ENCODE results near the gene BMP4.

The BMP4 gene

DNA sequence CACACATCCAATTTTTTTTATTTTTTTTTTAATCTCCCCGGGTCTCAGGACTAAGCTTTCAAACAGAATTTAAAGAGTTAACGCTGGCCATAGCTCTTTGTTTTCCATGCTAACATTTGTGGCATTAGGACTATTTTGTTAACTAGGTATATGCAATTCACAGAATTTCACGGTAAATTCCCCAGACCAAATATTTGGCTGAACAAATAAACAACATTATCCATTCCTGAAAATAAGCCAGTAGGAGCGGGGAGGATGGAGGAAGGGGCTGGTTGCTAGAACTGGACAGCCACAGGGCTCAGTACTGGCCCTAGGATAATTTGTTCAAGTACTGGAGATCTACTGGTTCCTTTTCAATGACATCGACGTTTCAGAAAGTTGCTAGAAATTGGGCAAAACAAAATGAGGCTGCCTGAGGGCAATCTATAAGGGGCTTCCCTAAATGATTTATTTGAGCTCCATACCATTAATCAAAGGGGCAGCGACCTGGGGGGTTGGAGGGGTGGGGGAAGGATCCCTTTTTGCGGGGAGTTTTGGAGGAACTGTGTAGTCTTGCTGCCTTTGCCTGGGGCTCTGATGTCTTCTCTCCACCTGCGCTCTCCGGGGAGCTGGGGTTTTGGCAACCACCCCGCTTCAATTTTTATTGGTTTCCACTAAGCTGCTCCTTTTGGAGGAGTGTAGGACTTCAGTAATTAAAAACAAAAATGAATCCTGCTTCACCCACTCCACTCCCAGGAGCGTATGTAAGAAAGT is 9.0 kb downstream of the BMP4 start:
- Histone ChIP-seq H3K36me3 (ENCODE audit: control insufficient read depth in 5 of 5, insufficient read depth in 5 of 5, low read length in 5 of 5) (peaks cover 0 to 19% (median 16%) of the 10 kb centered on the region in 5 donors), H3K4me1 (ENCODE audit: control insufficient read depth in 5 of 5, insufficient read depth in 5 of 5, low read length in 5 of 5) (peaks cover 2 to 21% (median 19%) of the 10 kb centered on the region in 5 donors), H3K9me3 (ENCODE audit: control insufficient read depth in 5 of 5, low read length in 5 of 5) (no peaks in the 10 kb centered on the region), H3K27me3 (ENCODE audit: control insufficient read depth in 5 of 5, insufficient read depth in 4 of 5, low read length in 5 of 5) (peaks cover 0 to 13% (median 6%) of the 10 kb centered on the region in 5 donors), H3K9ac (ENCODE audit: low read length in 5 of 5) (no peak overlapping the region), H3K4me3 (ENCODE audit: low read depth in 1 of 5, low read length in 5 of 5) (no peak overlapping the region), H3K27ac (ENCODE audit: low read depth, low read length) (no peak overlapping the region)

DNA sequence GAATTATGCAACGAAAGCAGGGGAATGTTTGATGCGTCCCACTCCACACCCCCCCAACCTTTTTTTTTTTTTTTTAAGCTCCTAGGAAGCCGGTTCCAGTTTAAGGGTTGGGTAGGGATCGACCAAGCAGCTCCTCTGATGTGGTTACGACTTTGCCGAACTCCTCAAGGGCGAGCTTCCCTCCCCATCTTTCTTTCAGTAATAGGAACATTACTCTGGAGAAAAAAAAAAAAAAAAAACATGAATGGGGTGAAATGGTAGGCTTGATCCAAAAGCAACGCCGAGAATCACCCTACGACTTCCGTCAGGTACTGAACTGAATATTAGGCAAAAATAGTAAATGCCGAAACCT is 9.6 kb downstream of the BMP4 start:
- Histone ChIP-seq H3K36me3 (ENCODE audit: control insufficient read depth in 5 of 5, insufficient read depth in 5 of 5, low read length in 5 of 5) (peaks cover 0 to 19% (median 16%) of the 10 kb centered on the region in 5 donors), H3K27ac (ENCODE audit: low read depth, low read length) (no peak overlapping the region), H3K9ac (ENCODE audit: low read length in 5 of 5) (no peak overlapping the region), H3K27me3 (ENCODE audit: control insufficient read depth in 5 of 5, insufficient read depth in 4 of 5, low read length in 5 of 5) (peaks cover 0 to 13% (median 6%) of the 10 kb centered on the region in 5 donors), H3K4me1 (ENCODE audit: control insufficient read depth in 5 of 5, insufficient read depth in 5 of 5, low read length in 5 of 5) (peaks cover 2 to 15% (median 14%) of the 10 kb centered on the region in 5 donors), H3K4me3 (ENCODE audit: low read depth in 1 of 5, low read length in 5 of 5) (no peak overlapping the region), H3K9me3 (ENCODE audit: control insufficient read depth in 5 of 5, low read length in 5 of 5) (no peaks in the 10 kb centered on the region)

DNA sequence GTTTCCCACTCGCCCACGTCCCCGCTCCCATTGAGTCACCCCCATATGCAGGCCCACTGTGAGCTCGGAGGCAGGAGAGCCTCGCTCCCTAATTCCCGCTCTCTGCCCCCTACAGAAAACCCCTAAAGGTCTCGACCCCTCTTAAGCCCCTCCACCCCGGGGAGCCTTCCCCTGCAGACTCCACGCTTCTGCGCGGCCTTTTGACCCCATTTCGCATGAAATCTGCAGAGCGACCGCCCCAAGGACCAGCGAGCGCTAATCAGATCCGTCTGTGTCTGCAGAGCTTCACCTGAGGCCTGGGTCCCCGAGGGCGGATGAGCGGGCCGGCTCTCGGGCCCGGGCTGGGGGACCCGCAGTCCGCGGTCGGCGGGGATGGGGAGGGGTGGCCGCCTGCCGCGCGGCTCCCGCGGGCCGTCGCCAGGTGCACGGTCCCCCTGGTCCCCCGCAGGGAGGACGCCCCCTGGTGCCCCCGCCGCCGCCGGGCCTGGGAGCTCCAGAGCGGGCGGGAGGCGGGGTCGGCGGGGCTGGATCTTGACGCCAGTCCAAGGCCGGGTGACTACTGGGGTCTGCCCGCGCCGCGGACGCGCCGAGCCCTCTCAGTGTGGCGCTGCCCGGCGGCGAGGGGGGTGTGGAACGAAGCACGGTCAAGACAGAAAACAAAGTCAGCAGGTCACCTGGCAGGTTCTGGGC is 10.1 kb downstream of the BMP4 start:
- Histone ChIP-seq H3K27me3 (ENCODE audit: control insufficient read depth in 5 of 5, insufficient read depth in 4 of 5, low read length in 5 of 5) (peaks cover 0 to 10% (median 3%) of the 10 kb centered on the region in 5 donors), H3K36me3 (ENCODE audit: control insufficient read depth in 5 of 5, insufficient read depth in 5 of 5, low read length in 5 of 5) (peaks cover 0 to 19% (median 14%) of the 10 kb centered on the region in 5 donors), H3K4me3 (ENCODE audit: low read depth in 1 of 5, low read length in 5 of 5) (no peak overlapping the region), H3K27ac (ENCODE audit: low read depth, low read length) (no peak overlapping the region), H3K9me3 (ENCODE audit: control insufficient read depth in 5 of 5, low read length in 5 of 5) (no peaks in the 10 kb centered on the region), H3K4me1 (ENCODE audit: control insufficient read depth in 5 of 5, insufficient read depth in 5 of 5, low read length in 5 of 5) (peaks cover 0 to 10% (median 8%) of the 10 kb centered on the region in 5 donors), H3K9ac (ENCODE audit: low read length in 5 of 5) (no peak overlapping the region)

DNA sequence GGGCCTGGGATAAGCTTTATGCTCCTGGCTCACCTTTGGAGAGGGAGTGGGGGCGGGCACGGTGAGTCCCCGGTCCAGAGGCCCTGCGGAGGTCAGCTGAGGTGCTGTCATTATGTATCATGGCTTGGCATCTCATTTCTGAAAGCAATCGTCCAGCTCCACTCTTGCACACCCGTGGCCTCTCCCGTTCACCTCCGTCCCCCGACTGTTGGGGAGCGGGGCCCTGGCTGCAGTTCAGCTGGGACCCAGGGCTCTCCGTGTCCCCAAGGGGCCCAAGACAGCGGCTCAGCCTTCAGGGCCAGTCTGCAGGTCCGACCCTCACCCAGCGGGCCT is 10.6 kb downstream of the BMP4 start:
- Histone ChIP-seq H3K9ac (ENCODE audit: low read length in 5 of 5) (no peak overlapping the region), H3K27ac (ENCODE audit: low read depth, low read length) (no peak overlapping the region), H3K9me3 (ENCODE audit: control insufficient read depth in 5 of 5, low read length in 5 of 5) (no peaks in the 10 kb centered on the region), H3K27me3 (ENCODE audit: control insufficient read depth in 5 of 5, insufficient read depth in 4 of 5, low read length in 5 of 5) (peaks cover 0 to 8% (median 3%) of the 10 kb centered on the region in 5 donors), H3K4me3 (ENCODE audit: low read depth in 1 of 5, low read length in 5 of 5) (no peak overlapping the region), H3K36me3 (ENCODE audit: control insufficient read depth in 5 of 5, insufficient read depth in 5 of 5, low read length in 5 of 5) (peaks cover 0 to 19% (median 14%) of the 10 kb centered on the region in 5 donors), H3K4me1 (ENCODE audit: control insufficient read depth in 5 of 5, insufficient read depth in 5 of 5, low read length in 5 of 5) (peaks cover 0 to 5% (median 3%) of the 10 kb centered on the region in 5 donors)

DNA sequence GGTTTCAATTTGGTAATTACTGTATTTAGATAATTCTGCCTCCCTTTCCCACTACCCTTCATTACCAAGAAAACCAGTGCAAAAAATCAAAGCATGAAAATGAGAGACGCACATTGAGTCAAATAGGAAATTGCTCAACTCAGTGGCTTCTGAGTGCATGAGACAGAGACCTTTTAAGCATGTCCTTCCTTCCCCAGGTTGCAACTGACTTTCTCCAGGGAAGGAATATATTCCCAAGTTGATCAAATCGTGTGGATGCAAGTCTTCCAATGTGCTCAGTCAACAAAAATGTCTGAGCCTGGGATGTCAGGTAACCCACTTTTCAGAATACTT is 12.9 kb downstream of the BMP4 start:
- peaks cover 0 to 8% (median 3%) of the 10 kb centered on the region in 5 donors for H3K27me3 ChIP-seq (ENCODE audit: control insufficient read depth in 5 of 5, insufficient read depth in 4 of 5, low read length in 5 of 5)
- no peak overlapping the region for H3K4me3 ChIP-seq (ENCODE audit: low read depth in 1 of 5, low read length in 5 of 5)
- H3K4me1 ChIP-seq (ENCODE audit: control insufficient read depth in 5 of 5, insufficient read depth in 5 of 5, low read length in 5 of 5): peaks cover 0 to 2% (median 0%) of the 10 kb centered on the region in 5 donors
- H3K27ac ChIP-seq (ENCODE audit: low read depth, low read length): no peak overlapping the region
- H3K36me3 ChIP-seq (ENCODE audit: control insufficient read depth in 5 of 5, insufficient read depth in 5 of 5, low read length in 5 of 5): no peaks in the 10 kb centered on the region
- no peak overlapping the region for H3K9ac ChIP-seq (ENCODE audit: low read length in 5 of 5)
- H3K9me3 ChIP-seq (ENCODE audit: control insufficient read depth in 5 of 5, low read length in 5 of 5): no peaks in the 10 kb centered on the region

DNA sequence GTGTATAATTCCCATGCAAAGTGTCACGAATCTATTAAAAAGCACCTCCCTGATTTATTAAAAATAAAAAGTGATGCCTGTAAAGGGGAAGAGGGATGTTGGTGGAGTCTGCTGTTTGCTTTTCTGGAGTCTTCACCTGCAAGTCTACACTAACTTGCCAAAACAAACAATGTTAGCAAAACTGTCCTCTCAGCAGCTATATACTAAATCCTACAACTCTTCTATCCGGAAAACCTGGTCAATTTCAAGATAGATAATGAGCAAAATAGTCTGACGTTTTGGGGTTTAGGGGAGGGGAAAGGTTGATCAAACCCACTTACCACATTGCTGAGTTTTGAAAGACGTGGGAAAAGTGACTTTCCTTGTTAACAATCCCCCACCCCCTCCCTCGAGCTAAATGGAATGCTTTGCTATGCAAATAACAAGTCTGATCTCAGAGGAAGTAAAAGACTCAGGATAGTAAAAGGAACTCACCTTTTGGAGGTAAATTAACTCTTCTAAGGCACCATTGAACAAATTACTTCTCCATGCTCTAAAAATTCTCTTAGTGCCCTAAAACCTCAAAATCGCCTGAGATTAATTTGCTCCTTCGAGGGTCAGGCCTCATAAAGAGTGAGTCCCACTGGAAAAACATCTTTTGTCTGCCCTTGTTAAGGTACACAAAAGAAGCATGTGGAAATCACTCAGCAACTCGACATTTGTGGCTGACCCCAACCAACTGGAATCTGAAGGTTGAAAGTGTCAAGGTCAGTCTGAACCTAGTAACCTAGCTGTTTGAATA is 13.5 kb downstream of the BMP4 start:
- Histone ChIP-seq H3K27ac (ENCODE audit: low read depth, low read length) (no peak overlapping the region), H3K9ac (ENCODE audit: low read length in 5 of 5) (no peak overlapping the region), H3K36me3 (ENCODE audit: control insufficient read depth in 5 of 5, insufficient read depth in 5 of 5, low read length in 5 of 5) (no peaks in the 10 kb centered on the region), H3K9me3 (ENCODE audit: control insufficient read depth in 5 of 5, low read length in 5 of 5) (no peaks in the 10 kb centered on the region), H3K4me1 (ENCODE audit: control insufficient read depth in 5 of 5, insufficient read depth in 5 of 5, low read length in 5 of 5) (peaks cover 0 to 2% (median 0%) of the 10 kb centered on the region in 5 donors), H3K27me3 (ENCODE audit: control insufficient read depth in 5 of 5, insufficient read depth in 4 of 5, low read length in 5 of 5) (peaks cover 0 to 8% (median 3%) of the 10 kb centered on the region in 5 donors), H3K4me3 (ENCODE audit: low read depth in 1 of 5, low read length in 5 of 5) (no peak overlapping the region)

DNA sequence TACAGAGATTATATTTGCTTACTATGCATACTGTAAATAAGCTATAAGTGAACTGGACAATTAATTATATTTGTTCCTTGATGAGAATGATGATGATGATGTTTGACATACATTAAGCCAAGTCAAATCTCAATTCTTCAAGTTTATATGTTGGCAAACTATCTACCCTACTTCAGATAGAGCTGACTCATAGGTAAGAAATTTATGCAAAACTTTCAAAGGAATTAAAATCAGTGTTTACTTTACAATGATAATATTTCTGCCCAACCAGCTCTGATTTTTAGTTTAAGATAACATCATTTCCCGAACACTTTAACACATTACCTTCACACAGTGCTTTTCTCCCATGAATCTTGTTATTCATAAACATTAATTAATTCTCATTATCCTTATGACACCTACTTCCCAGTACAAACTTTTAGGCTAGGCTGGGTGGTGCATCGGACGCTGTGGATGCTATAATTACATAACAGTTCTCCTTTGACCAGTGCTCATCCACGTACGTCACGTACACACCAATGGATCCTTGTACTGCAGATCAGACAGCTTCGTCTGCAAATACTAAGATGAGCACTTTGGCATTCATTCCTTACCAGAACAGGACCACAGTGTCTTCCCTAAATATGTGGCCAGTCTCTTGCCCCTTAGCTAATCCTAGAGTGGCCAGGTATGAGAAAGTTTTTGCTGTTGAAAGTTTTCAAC is 18.3 kb downstream of the BMP4 start:
- H3K4me3 ChIP-seq (ENCODE audit: low read depth in 1 of 5, low read length in 5 of 5): no peak overlapping the region
- no peak overlapping the region for H3K9ac ChIP-seq (ENCODE audit: low read length in 5 of 5)
- H3K27ac ChIP-seq (ENCODE audit: low read depth, low read length): no peak overlapping the region
- H3K27me3 ChIP-seq (ENCODE audit: control insufficient read depth in 5 of 5, insufficient read depth in 4 of 5, low read length in 5 of 5): no peaks in the 10 kb centered on the region
- peaks cover 0 to 4% (median 0%) of the 10 kb centered on the region in 5 donors for H3K9me3 ChIP-seq (ENCODE audit: control insufficient read depth in 5 of 5, low read length in 5 of 5)
- no peaks in the 10 kb centered on the region for H3K36me3 ChIP-seq (ENCODE audit: control insufficient read depth in 5 of 5, insufficient read depth in 5 of 5, low read length in 5 of 5)
- H3K4me1 ChIP-seq (ENCODE audit: control insufficient read depth in 5 of 5, insufficient read depth in 5 of 5, low read length in 5 of 5): peaks cover 0 to under 1% (median 0%) of the 10 kb centered on the region in 5 donors

DNA sequence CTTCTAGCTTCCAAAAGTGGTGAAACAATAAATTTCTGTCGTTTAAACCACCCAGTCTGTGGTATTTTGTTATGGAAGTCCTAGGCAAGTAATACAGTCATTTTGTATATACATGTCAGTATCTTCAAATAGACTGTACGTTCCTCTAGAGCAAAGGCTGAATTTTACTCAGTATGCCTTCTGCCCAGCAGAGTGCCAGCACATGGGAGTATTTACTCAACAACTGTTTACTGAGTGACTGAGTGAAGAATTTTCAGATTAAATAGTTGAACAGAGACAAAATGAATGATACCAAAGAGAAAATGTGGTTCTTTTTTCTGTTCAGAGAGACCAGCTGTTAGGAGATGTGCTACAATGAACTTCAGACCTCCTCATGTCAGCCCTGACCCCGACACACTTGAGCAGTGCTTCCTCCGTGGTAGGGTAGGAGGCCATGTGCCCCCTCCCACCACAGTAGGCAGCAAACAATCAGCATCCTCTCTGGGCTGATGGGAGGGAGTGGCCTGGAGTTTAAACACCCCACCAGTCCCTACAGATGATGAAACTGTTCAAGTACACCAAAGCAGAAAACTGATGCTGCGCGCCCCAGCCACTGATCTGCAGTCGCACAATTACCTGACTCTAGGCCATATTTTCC is 21.7 kb downstream of the BMP4 start:
- H3K27ac ChIP-seq (ENCODE audit: low read depth, low read length): no peak overlapping the region
- H3K9ac ChIP-seq (ENCODE audit: low read length in 5 of 5): no peak overlapping the region
- H3K36me3 ChIP-seq (ENCODE audit: control insufficient read depth in 5 of 5, insufficient read depth in 5 of 5, low read length in 5 of 5): no peaks in the 10 kb centered on the region

DNA sequence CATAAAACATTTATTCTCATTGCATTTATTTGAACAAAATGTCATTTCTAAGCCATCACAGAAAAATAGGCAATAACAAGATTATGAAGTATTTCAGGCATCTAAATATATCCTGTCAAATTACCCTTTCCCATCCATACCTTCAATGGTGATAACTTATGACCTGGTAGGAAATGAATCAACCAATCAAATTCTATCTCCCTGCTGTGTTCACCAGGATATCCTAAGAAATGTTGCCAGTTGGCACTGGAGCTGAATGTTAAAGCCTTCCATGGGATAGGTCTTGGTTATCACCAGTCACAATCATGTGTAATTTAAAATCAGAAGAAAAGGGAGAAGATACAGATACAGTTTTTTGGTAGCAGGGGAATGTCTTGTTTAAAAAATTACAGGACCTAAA is 23.7 kb downstream of the BMP4 start:
- H3K36me3 ChIP-seq (ENCODE audit: control insufficient read depth in 5 of 5, insufficient read depth in 5 of 5, low read length in 5 of 5): no peaks in the 10 kb centered on the region
- no peaks in the 10 kb centered on the region for H3K27me3 ChIP-seq (ENCODE audit: control insufficient read depth in 5 of 5, insufficient read depth in 4 of 5, low read length in 5 of 5)
- H3K9ac ChIP-seq (ENCODE audit: low read length in 5 of 5): no peak overlapping the region
- H3K9me3 ChIP-seq (ENCODE audit: control insufficient read depth in 5 of 5, low read length in 5 of 5): peaks cover 0 to 4% (median 0%) of the 10 kb centered on the region in 5 donors
- no peak overlapping the region for H3K27ac ChIP-seq (ENCODE audit: low read depth, low read length)
- peaks cover 0 to 2% (median 0%) of the 10 kb centered on the region in 5 donors for H3K4me1 ChIP-seq (ENCODE audit: control insufficient read depth in 5 of 5, insufficient read depth in 5 of 5, low read length in 5 of 5)
- no peak overlapping the region for H3K4me3 ChIP-seq (ENCODE audit: low read depth in 1 of 5, low read length in 5 of 5)

More for the DNA sequence above, 21.7 kb downstream of the BMP4 start:
- peaks cover 0 to 4% (median 0%) of the 10 kb centered on the region in 5 donors for H3K9me3 ChIP-seq (ENCODE audit: control insufficient read depth in 5 of 5, low read length in 5 of 5)
- peaks cover 0 to 2% (median 0%) of the 10 kb centered on the region in 5 donors for H3K4me1 ChIP-seq (ENCODE audit: control insufficient read depth in 5 of 5, insufficient read depth in 5 of 5, low read length in 5 of 5)
- H3K4me3 ChIP-seq (ENCODE audit: low read depth in 1 of 5, low read length in 5 of 5): no peak overlapping the region
- no peaks in the 10 kb centered on the region for H3K27me3 ChIP-seq (ENCODE audit: control insufficient read depth in 5 of 5, insufficient read depth in 4 of 5, low read length in 5 of 5)
